ENCODE measurements around the gene TVP23C. TPM values are rescaled to one million over a fixed set of nuclear protein-coding genes. Genes with fewer than 3 reads are reported as not detected.

The TVP23C gene
- total RNA-seq, 1 donor from 2014 or later: 64.6 TPM

DNA sequence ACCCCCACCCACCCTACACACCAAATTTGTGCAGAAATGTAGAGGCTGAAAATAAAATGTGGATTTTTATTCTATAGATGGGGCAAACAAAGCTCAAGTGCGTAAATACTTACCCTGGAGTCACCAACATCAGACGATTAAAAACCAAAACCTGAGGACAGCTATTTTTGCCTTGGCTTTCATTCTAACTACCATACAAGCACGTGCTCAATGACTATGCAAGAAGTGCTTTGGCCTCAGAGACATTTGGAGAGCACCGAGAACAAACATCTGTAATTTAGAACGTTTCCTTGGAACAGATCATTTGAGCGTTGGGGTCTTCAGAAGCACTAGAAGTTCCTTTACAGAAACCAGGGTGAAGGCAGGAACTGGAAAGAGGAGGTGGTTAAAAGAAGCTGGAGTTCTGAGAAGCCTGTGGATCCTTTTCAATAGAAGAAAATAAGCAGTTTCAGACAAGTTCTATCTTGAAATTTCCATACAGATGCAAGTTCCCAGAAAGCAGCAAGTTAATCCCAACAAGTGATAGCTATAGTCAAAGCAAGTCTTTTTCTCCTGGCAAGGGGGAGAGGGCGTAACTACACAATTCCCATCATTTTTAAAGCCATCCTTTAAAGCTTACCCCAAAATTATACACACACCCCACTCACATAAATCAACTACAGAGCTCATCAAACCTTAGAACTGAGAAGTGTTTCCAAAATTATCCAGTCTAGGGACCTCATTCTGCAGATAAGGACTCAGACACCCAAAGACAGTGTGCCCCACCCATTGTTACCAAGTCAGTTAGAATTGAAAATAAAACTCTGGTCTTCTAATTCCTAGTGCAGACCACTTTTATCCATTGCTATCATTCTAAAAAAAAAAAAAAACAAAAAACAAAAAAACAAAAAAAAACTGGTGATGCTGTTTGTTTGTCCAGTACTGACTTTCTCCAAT lies 66.3 kb downstream of the TVP23C start:
- DNase-seq: no peak

- no peak for DNase-seq
Measured at GRCh38 chr17:15494821-15495220, 68.5 kb downstream of the TVP23C start.

GRCh38 chr17:15493693-15494035 lies 69.6 kb downstream of the TVP23C start:
- DNase-seq: no peak

DNA sequence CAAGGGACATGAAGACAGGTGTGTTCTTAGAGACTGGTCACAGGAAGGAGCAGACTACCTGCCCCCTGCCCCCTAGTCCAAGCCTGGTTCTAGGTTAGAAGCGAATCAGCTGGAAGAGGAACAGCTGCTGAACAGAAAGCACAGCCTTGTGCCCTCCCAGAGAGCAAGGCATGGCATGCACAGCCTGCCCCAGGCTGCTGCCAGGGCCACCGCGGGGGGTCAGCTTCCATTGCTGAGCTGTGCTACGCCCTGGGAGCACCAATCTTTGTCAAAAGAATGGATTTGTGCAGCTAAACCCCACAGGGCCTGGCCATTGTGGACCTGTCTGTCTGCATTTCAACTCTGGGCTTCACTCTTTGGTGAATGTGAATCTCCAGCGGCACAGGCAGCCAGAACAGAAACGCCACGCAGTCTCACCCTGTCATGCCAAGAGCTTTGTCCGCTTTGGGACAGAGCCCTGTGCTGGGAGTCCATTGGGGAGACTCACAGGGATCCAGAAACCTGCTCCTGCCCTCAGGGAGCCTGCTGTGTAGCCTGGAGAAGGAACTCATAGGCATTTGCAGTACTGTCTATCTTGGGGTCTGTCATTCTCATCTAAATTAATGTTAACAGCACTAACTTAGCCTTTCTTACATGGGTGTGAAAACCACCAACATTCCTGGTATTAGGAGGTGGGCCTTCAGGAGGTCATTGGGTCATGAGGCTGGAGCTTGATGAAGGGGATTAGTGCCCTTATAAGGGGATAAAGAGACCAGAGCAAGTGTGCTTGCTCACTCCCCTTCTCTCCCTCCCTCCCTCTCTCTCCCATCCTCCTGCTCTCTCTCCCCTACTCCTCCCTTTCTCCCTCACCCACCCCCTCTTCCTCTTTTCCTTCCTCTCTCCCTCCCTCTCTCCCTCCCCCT lies 70.2 kb downstream of the TVP23C start:
- no peak for DNase-seq

GRCh38 chr17:15492186-15492585 lies 71.1 kb downstream of the TVP23C start:
- DNase-seq: no peak

DNA sequence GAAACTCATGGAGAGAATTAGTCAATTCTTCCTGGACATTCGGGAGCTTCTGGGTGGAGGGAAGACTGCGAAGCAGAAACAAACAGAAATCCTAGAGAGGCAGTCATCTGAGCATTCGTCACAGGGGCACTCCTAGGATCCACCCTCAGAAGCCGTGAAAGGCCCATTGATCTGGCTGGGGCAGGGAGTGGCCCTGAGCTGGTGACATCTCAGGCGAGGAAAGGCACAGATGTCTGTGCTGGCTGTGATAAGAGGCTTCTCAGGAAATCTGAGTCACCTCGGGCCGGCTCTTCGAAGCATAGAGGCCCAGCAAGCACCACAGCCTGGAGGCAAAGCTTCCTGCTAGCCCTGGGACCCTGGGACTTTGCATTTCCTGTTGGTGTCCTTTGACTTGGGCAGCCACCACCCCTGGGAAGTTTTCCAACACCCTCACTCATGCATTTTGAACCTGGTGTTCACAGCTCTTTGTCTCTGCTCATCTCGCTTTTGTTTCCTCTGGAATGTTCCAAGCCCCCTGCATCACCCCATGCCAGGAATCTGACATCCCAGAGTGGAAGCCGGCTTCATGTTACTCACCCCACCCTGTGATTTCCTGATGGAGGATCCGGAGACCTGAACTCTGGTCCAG lies 72.5 kb downstream of the TVP23C start:
- peak; percentile 50 for DNase-seq

DNA sequence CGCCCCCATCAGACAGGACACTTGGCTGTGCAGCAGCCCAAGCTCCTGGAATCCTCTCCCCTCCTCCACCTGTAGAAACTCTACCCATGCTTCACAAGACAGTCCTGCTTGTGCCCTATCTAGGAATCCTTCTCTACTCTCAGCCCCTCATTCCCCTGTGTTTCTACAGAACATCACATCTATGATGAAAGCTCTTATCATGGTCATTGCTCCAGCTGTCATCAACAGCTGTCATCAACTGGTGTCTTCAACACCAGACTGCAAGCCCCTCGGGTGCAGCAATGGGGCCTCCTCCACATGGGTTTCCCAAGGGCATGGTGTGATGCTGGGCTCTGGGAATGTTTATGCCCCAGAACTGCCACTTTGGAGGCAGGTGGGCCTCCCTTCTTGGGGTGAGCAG lies 74.7 kb downstream of the TVP23C start:
- DNase-seq: no peak

DNA sequence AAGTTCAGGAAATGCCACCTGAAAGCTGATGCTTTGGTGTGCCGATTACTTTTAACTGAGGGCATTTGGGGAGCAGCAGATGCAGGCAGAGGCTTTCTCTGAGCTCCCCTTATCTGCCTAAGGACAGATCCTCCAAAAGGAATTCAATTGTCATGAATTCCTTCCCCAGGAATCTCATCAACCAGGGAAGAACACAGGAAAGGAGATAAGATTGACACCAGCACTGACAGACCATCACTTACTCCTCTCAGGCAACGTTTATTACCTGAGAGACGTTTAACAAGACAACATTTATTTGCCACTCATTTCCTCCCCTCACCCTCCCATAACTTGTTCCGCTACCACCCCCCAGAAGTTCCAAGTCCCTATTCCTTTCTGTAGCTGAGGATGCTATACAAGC lies 78.2 kb downstream of the TVP23C start:
- DNase-seq: no peak

DNA sequence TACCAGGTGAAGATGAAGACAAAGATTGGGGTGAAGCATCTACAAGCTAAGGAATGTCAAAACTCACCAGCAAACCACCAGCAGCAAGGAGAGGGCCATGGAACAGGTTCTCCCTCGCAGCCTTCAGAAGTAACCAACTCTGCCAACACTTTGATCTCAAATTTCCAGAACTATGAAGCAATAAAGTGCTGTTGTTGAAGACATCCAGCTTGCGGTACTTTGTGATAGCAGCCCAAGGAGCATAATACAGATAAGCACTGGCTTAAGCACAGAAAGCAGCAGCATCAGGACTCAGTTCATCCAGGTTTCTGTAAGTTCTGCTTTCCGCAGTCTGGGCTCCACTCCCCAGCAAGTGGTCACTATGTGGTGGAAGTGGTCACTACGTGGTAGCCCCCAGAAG lies 79.9 kb downstream of the TVP23C start:
- no peak for DNase-seq

DNA sequence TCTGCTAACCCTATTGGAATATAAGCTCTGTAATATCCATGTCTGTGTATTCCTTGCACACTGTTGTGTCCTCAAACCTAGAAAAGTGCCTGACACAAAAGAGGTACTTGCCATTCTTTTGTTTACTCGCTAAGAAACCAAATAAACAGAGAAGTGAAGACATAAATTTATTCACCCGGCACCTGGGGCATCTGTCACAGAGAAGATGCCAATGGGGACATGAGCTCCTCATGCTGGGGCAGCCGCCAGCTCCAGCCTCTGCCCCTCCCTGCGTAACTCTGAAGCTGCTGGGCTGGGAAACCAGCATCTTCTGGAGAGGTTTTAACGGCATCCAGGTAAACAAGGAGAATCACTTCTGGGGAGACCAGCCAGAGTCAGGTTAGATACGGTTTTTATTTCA lies 80.8 kb downstream of the TVP23C start:
- DNase-seq: no peak

DNA sequence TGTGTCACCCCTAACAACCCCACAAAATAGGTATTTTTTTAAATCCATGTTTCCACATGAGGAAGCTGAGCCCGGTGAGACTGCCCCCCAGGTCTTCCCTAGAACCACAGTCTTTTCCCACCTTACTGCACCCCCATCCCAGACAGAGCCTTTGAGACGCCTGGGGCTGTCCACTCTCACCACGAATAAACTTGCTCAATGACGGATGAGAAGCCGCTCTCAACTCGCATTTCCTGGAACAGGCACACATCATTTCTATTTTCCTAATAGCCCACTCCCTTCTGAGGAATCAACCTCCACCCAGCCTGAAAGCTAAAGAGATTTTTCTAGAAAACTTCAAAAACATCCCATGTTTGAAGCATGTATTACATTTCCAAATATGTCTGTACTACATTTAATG lies 81.8 kb downstream of the TVP23C start:
- no peak for DNase-seq

GRCh38 chr17:15480204-15480603 lies 83.1 kb downstream of the TVP23C start:
- no peak for DNase-seq

DNA sequence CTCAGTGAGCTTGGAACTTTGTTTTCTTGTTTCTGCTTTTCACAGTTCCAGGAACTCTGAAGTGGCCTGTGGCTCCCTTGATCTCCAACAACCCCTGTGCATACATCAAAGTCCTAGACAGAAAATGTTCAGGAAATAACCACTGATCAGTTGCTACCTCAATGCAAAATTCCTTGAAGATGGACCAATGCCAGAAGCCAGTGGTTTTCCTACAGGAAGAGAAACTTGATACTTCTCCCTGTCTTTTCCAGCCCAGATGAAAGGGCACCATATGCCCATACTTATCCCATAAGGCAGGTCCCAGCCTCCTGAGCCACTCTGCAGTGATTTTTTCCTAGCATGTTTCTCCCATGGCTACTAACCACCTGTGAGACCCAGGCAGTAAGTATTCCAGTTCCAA lies 83.6 kb downstream of the TVP23C start:
- DNase-seq: no peak

GRCh38 chr17:15478845-15479244 lies 84.4 kb downstream of the TVP23C start:
- no peak for DNase-seq

- DNase-seq: no peak
Measured at GRCh38 chr17:15475631-15476354, 87.5 kb downstream of the TVP23C start.

DNA sequence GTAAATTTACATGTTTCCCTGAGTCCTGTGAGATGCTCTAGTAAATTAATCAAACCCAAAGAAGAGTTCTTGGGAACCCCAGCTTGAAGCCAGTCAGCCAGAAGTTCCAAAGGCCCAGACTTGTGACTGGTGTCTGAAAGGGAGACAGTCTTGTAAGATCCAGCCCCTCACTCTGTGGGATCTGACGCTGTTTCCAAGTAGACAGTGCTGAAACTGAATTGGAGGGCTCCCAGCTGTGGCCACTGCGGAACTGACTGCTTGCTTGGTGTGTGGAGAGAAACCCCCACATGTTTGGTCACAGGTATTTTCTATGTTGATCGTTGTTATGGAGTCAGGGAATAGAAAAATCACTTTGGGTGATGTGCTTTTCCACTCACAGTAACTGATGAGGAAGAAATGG lies 90.4 kb downstream of the TVP23C start:
- no peak for DNase-seq

DNA sequence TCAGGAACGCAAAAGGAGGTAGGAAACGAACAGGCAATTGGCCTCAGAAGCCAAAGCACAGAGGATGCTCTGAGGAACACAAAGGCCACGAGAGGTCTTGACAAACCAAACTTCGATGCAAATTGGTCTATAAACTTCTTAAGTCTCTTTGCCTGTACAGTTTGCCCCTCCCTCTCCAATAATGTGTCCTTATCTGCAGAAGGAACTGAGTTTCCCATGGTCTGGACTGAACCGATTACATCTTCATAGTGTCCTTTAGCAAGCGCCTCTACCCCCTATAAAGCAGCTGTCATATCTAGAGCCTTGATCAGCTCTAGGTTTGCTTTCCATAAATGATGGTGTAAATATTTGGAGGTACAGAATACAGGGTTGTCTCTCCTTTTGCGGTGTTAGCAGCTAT lies 92.7 kb downstream of the TVP23C start:
- no peak for DNase-seq

GRCh38 chr17:15469260-15469659 lies 94.0 kb downstream of the TVP23C start:
- no peak for DNase-seq

DNA sequence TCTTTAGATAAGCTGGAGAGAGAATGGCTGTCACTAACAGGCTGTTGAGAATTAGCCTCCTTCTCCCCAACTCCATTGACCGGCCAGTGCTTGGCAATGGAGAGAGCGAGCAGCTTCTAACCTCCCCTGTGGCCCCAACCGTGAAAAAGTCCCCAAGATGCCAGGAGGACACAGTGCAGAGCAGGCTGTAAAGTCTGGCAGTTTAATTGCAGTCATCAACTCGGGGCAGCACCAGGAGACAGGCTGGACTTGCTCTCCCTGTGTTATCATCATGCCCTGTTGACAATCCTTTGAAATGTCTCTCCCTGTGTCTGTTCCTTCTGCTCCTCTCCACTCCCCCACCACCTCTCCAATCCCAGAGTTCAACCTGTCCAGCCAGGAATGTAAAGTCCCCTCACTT lies 95.2 kb downstream of the TVP23C start:
- no peak for DNase-seq

DNA sequence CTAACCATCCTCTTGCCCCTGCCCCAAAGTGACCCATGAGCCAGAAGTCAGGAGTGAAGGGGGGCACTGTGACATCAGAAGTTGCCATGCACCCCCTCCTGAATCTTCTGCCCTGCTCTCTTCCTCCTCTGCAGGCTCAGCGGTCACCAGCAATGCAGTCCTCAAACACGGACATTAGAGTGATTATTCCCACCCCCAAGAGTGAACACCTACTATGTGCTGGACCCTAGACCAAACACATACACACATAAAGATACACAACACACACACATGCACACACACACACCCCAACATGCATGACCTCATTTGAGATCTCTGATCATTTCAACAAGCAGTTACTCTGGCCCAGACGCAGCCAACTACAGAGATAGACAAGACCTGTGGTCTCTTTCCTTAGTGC lies 95.7 kb downstream of the TVP23C start, which contains the start of gene CDRT4:
TSS of gene CDRT4 (minus strand) at position 30 of the 400 bp plus-strand sequence. CDS start 27,383 bp downstream, outside the sequence.
- DNase-seq: no peak

GRCh38 chr17:15466131-15466530 lies 97.2 kb downstream of the TVP23C start:
- DNase-seq: no peak

GRCh38 chr17:15465045-15465701 lies 98.1 kb downstream of the TVP23C start:
- no peak for DNase-seq

All from occipital lobe (tissue), 2 donors.